Memory B cell (primary cell): ENCODE measurements around the gene MAGI3.
"Not testable (repeated sequence)": the region's sequence is repeated elsewhere in the genome, so short reads cannot be mapped to it uniquely, and the experiment has no call there.

Source experiments
- ATAC-seq: fragments of 150-1000 bp; cut with Tn5 transposase; 2 replicates; pipeline ENCODE4 v1.10.0; 2021; ENCODE audit warnings: low read depth, mild to moderate bottlenecking, moderate library complexity
- DNase-seq, 2 donors: peaks; one replicate each; pipeline ENCODE4 v3.0.0; 2022; ENCODE audit warnings: low spot score in 2 of 2
- H3K27ac Mint-ChIP-seq: one replicate; pipeline ENCODE4 v1.8.0; 2022; ENCODE audit warnings: mild to moderate bottlenecking, moderate library complexity, mixed read lengths
- H3K27me3 Mint-ChIP-seq: one replicate; pipeline ENCODE4 v1.8.0; 2022; ENCODE audit warnings: mixed read lengths
- H3K36me3 Mint-ChIP-seq: one replicate; pipeline ENCODE4 v1.8.0; 2022; ENCODE audit warnings: mild to moderate bottlenecking, mixed read lengths
- H3K4me1 Mint-ChIP-seq: one replicate; pipeline ENCODE4 v1.8.0; 2022; ENCODE audit warnings: mixed read lengths
- H3K4me3 Mint-ChIP-seq: one replicate; pipeline ENCODE4 v1.8.0; 2022; ENCODE audit warnings: mild to moderate bottlenecking, moderate library complexity, mixed read lengths
- H3K9me3 Mint-ChIP-seq: one replicate; pipeline ENCODE4 v1.8.0; 2022; ENCODE audit warnings: mixed read lengths

The MAGI3 gene

GRCh38 chr1:113390871-113391648, 745 bp downstream of the MAGI3 start:
- peak; percentile 36 for ATAC-seq
- Mint-ChIP-seq H3K27me3 (peaks cover 7% of the 10 kb centered on the region), H3K4me3 (peak overlapping the region; percentile 91), H3K4me1 (peaks cover 17% of the 10 kb centered on the region), H3K27ac (peak overlapping the region; percentile 7), H3K36me3 (no peaks in the 10 kb centered on the region), H3K9me3 (no peaks in the 10 kb centered on the region)
- peak; percentile 33 to 48 for DNase-seq

- ATAC-seq = no peak
- peak in 1 of 2 donors; percentile 1 for DNase-seq
- H3K9me3 Mint-ChIP-seq = no peaks in the 10 kb centered on the region
- H3K4me3 Mint-ChIP-seq = peak overlapping the region; percentile 77
- no peaks in the 10 kb centered on the region for H3K36me3 Mint-ChIP-seq
- peaks cover 7% of the 10 kb centered on the region for H3K27me3 Mint-ChIP-seq
- peak overlapping the region; percentile 7 for H3K27ac Mint-ChIP-seq
- peaks cover 17% of the 10 kb centered on the region for H3K4me1 Mint-ChIP-seq
Measured at GRCh38 chr1:113391649-113392271, 1.4 kb downstream of the MAGI3 start.

GRCh38 chr1:113392541-113393128, 2.3 kb downstream of the MAGI3 start:
- Mint-ChIP-seq H3K4me3 (no peak overlapping the region), H3K27ac (no peak overlapping the region), H3K4me1 (peaks cover 17% of the 10 kb centered on the region), H3K9me3 (no peaks in the 10 kb centered on the region), H3K27me3 (peaks cover 9% of the 10 kb centered on the region), H3K36me3 (no peaks in the 10 kb centered on the region)
- DNase-seq = no peak
- ATAC-seq = no peak

- Mint-ChIP-seq H3K36me3 (no peaks in the 10 kb centered on the region), H3K4me1 (peaks cover 14% of the 10 kb centered on the region), H3K27me3 (peaks cover 12% of the 10 kb centered on the region), H3K27ac (no peak overlapping the region), H3K9me3 (no peaks in the 10 kb centered on the region), H3K4me3 (no peak overlapping the region)
- ATAC-seq = no peak
- no peak for DNase-seq
Measured at GRCh38 chr1:113394043-113394862, 3.9 kb downstream of the MAGI3 start.

GRCh38 chr1:113394863-113395259, 4.5 kb downstream of the MAGI3 start:
- no peak overlapping the region for H3K4me3 Mint-ChIP-seq
- ATAC-seq (no peak), DNase-seq (no peak)
- no peaks in the 10 kb centered on the region for H3K36me3 Mint-ChIP-seq
- no peaks in the 10 kb centered on the region for H3K9me3 Mint-ChIP-seq
- H3K4me1 Mint-ChIP-seq = peaks cover 12% of the 10 kb centered on the region
- no peak overlapping the region for H3K27ac Mint-ChIP-seq
- H3K27me3 Mint-ChIP-seq = peaks cover 12% of the 10 kb centered on the region

GRCh38 chr1:113396102-113396501, 5.8 kb downstream of the MAGI3 start:
- no peak for DNase-seq
- no peak for ATAC-seq
- no peak overlapping the region for H3K4me3 Mint-ChIP-seq
- H3K36me3 Mint-ChIP-seq = no peaks in the 10 kb centered on the region
- H3K27me3 Mint-ChIP-seq = peaks cover 12% of the 10 kb centered on the region
- no peaks in the 10 kb centered on the region for H3K9me3 Mint-ChIP-seq
- no peak overlapping the region for H3K27ac Mint-ChIP-seq
- peaks cover 9% of the 10 kb centered on the region for H3K4me1 Mint-ChIP-seq

GRCh38 chr1:113396585-113396984, 6.3 kb downstream of the MAGI3 start:
- DNase-seq (no peak), ATAC-seq (no peak)
- Mint-ChIP-seq H3K9me3 (no peaks in the 10 kb centered on the region), H3K4me3 (no peak overlapping the region), H3K27me3 (peaks cover 12% of the 10 kb centered on the region), H3K27ac (no peak overlapping the region), H3K4me1 (peaks cover 5% of the 10 kb centered on the region), H3K36me3 (no peaks in the 10 kb centered on the region)

- Mint-ChIP-seq H3K4me1 (no peaks in the 10 kb centered on the region), H3K36me3 (no peaks in the 10 kb centered on the region), H3K27ac (no peak overlapping the region), H3K27me3 (peaks cover 15% of the 10 kb centered on the region), H3K9me3 (no peaks in the 10 kb centered on the region), H3K4me3 (no peak overlapping the region)
- ATAC-seq (no peak), DNase-seq (no peak)
Measured at GRCh38 chr1:113399062-113399583, 8.8 kb downstream of the MAGI3 start.

- H3K9me3 Mint-ChIP-seq = no peaks in the 10 kb centered on the region
- H3K27me3 Mint-ChIP-seq = peaks cover 13% of the 10 kb centered on the region
- no peak overlapping the region for H3K27ac Mint-ChIP-seq
- no peak for ATAC-seq
- no peaks in the 10 kb centered on the region for H3K4me1 Mint-ChIP-seq
- DNase-seq = no peak
- H3K36me3 Mint-ChIP-seq = no peaks in the 10 kb centered on the region
- no peak overlapping the region for H3K4me3 Mint-ChIP-seq
Measured at GRCh38 chr1:113401067-113401466, 10.8 kb downstream of the MAGI3 start.

- peaks cover 13% of the 10 kb centered on the region for H3K27me3 Mint-ChIP-seq
- H3K27ac Mint-ChIP-seq = no peak overlapping the region
- no peak overlapping the region for H3K4me3 Mint-ChIP-seq
- H3K9me3 Mint-ChIP-seq = no peaks in the 10 kb centered on the region
- no peak for DNase-seq
- no peaks in the 10 kb centered on the region for H3K36me3 Mint-ChIP-seq
- H3K4me1 Mint-ChIP-seq = no peaks in the 10 kb centered on the region
- no peak for ATAC-seq
Measured at GRCh38 chr1:113401728-113402127, 11.4 kb downstream of the MAGI3 start.

- Mint-ChIP-seq H3K36me3 (no peaks in the 10 kb centered on the region), H3K27ac (no peak overlapping the region), H3K4me3 (no peak overlapping the region), H3K27me3 (peaks cover 11% of the 10 kb centered on the region), H3K4me1 (no peaks in the 10 kb centered on the region), H3K9me3 (no peaks in the 10 kb centered on the region)
- no peak for DNase-seq
- ATAC-seq = no peak
Measured at GRCh38 chr1:113403065-113403464, 12.8 kb downstream of the MAGI3 start.

GRCh38 chr1:113405573-113405972, 15.3 kb downstream of the MAGI3 start:
- H3K4me3 Mint-ChIP-seq = no peak overlapping the region
- no peaks in the 10 kb centered on the region for H3K9me3 Mint-ChIP-seq
- H3K36me3 Mint-ChIP-seq = no peaks in the 10 kb centered on the region
- no peak for ATAC-seq
- no peaks in the 10 kb centered on the region for H3K4me1 Mint-ChIP-seq
- no peak for DNase-seq
- no peak overlapping the region for H3K27ac Mint-ChIP-seq
- peaks cover 6% of the 10 kb centered on the region for H3K27me3 Mint-ChIP-seq

GRCh38 chr1:113406149-113406548, 15.8 kb downstream of the MAGI3 start:
- not testable (repeated sequence) for H3K36me3 Mint-ChIP-seq, DNase-seq, H3K27me3 Mint-ChIP-seq, H3K4me1 Mint-ChIP-seq, H3K9me3 Mint-ChIP-seq, ATAC-seq, H3K4me3 Mint-ChIP-seq, H3K27ac Mint-ChIP-seq

GRCh38 chr1:113409363-113409762, 19.0 kb downstream of the MAGI3 start:
- ATAC-seq = no peak
- H3K9me3 Mint-ChIP-seq = no peaks in the 10 kb centered on the region

More at GRCh38 chr1:113409363-113409762, 19.0 kb downstream of the MAGI3 start:
- H3K27ac Mint-ChIP-seq = no peak overlapping the region
- DNase-seq = no peak
- no peaks in the 10 kb centered on the region for H3K4me1 Mint-ChIP-seq
- no peaks in the 10 kb centered on the region for H3K27me3 Mint-ChIP-seq
- H3K4me3 Mint-ChIP-seq = no peak overlapping the region
- H3K36me3 Mint-ChIP-seq = no peaks in the 10 kb centered on the region
